Measurements from ENCODE around the gene SDCCAG8. TPM values are rescaled to one million over a fixed set of nuclear protein-coding genes. Genes with fewer than 3 reads are reported as not detected.

Gene SDCCAG8
- total RNA-seq, 1 experiment from 2014 or later, result 10.0 TPM

- Histone ChIP-seq H3K56ac (ENCODE audit: insufficient read length, low read depth, low read length) (no peak overlapping the region), H2BK120ac (ENCODE audit: low read depth, low read length, poor library complexity, severe bottlenecking) (no peak overlapping the region), H2BK12ac (ENCODE audit: insufficient read length, low read depth, low read length) (no peak overlapping the region), H3K14ac (ENCODE audit: insufficient read depth, low read length) (no peak overlapping the region), H3K4ac (ENCODE audit: low read depth, low read length) (no peak overlapping the region), H3K79me1 (ENCODE audit: insufficient read depth, low read depth, low read length, poor library complexity, severe bottlenecking) (no peaks in the 10 kb centered on the region), H3K9ac (ENCODE audit: extremely low read depth, insufficient read length, low read length) (no peak overlapping the region), H3K23me2 (ENCODE audit: insufficient read length, low read depth, low read length, poor library complexity, severe bottlenecking) (no peaks in the 10 kb centered on the region), H3K4me2 (ENCODE audit: insufficient read depth, insufficient read length, low read length) (no peak overlapping the region), H2AK5ac (ENCODE audit: insufficient read length, low read length) (no peak overlapping the region), H3K4me1 (ENCODE audit: insufficient read depth, low read length) (no peaks in the 10 kb centered on the region), H3K9me3 (ENCODE audit: control insufficient read depth, low read depth, low read length) (no peaks in the 10 kb centered on the region), H3K79me2 (ENCODE audit: insufficient read depth, low read length) (no peaks in the 10 kb centered on the region), H3K23ac (ENCODE audit: insufficient read length, low read depth, low read length) (no peak overlapping the region), H2BK5ac (ENCODE audit: insufficient read length, low read length) (no peak overlapping the region), H2AFZ (ENCODE audit: low read length) (no peak overlapping the region), H4K20me1 (ENCODE audit: control insufficient read depth, insufficient read depth, insufficient read length) (no peaks in the 10 kb centered on the region), H4K8ac (replicated peaks; ENCODE audit: insufficient read length, low read depth, low read length) (no peak overlapping the region), H3K27me3 (ENCODE audit: insufficient read depth, low read length) (no peaks in the 10 kb centered on the region), H3T11ph (ENCODE audit: low read length) (no peak overlapping the region), H4K5ac (ENCODE audit: insufficient read length, low read depth, low read length) (no peak overlapping the region), H3K27ac (ENCODE audit: insufficient read length, low read depth, low read length) (no peak overlapping the region), H4K91ac (ENCODE audit: insufficient read length, low read depth, low read length) (no peak overlapping the region), H2BK20ac (ENCODE audit: low read depth, low read length, poor library complexity, severe bottlenecking) (no peak overlapping the region), H2BK15ac (ENCODE audit: low read depth, low read length) (no peak overlapping the region), H3K18ac (ENCODE audit: insufficient read length, low read depth, low read length) (no peak overlapping the region)
- Mint-ChIP-seq H3K36me3 (ENCODE audit: insufficient read depth in 1 of 3, low read depth in 3 of 3) (no peaks in the 10 kb centered on the region), H3K9me3 (no peaks in the 10 kb centered on the region), H3K4me1 (peaks cover 0 to 10% of the 10 kb centered on the region in 2 experiments; a peak in 2 of 4 replicates), H3K27me3 (ENCODE audit: low read depth) (no peaks in the 10 kb centered on the region), H3K4me3 (no peak overlapping the region), H3K27ac (no peak overlapping the region; a peak in 1 of 7 replicates)
- TF ChIP-seq, protein P1, sequence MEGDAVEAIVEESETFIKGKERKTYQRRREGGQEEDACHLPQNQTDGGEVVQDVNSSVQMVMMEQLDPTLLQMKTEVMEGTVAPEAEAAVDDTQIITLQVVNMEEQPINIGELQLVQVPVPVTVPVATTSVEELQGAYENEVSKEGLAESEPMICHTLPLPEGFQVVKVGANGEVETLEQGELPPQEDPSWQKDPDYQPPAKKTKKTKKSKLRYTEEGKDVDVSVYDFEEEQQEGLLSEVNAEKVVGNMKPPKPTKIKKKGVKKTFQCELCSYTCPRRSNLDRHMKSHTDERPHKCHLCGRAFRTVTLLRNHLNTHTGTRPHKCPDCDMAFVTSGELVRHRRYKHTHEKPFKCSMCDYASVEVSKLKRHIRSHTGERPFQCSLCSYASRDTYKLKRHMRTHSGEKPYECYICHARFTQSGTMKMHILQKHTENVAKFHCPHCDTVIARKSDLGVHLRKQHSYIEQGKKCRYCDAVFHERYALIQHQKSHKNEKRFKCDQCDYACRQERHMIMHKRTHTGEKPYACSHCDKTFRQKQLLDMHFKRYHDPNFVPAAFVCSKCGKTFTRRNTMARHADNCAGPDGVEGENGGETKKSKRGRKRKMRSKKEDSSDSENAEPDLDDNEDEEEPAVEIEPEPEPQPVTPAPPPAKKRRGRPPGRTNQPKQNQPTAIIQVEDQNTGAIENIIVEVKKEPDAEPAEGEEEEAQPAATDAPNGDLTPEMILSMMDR (conservative IDR thresholded peaks at IDR 0.05), result no peak
- WGBS (ENCODE audit: extremely low coverage, insufficient read length, low lambda C conversion rate), result no CpG with 5 or more reads among the region's 3 CpGs
- DNase-seq, result no peak
Measured at GRCh38 chr1:243346468-243346867, 90.6 kb downstream of the SDCCAG8 start.
